HS-5 (cell line): ENCODE data around the gene SPACA9.

ENCODE experiments used
- DNase-seq: peaks from one replicate; pipeline ENCODE4 v3.0.0-alpha.2; 2012; ENCODE audit warnings: low read depth

The SPACA9 gene

GRCh38 chr9:132894862-132895835 lies 16.5 kb downstream of the SPACA9 start:
- no peak for DNase-seq

- DNase-seq = no peak
Observed at GRCh38 chr9:132896264-132896663, 17.6 kb downstream of the SPACA9 start.

GRCh38 chr9:132896906-132897305 lies 18.2 kb downstream of the SPACA9 start:
- DNase-seq = no peak

GRCh38 chr9:132898051-132898450 lies 19.4 kb downstream of the SPACA9 start:
- no peak for DNase-seq

GRCh38 chr9:132901858-132902831 lies 23.4 kb downstream of the SPACA9 start:
- peak; percentile 43 for DNase-seq

- DNase-seq = no peak
Observed at GRCh38 chr9:132903574-132904492, 25.1 kb downstream of the SPACA9 start.

GRCh38 chr9:132905726-132906125 lies 27.0 kb downstream of the SPACA9 start:
- DNase-seq = no peak

GRCh38 chr9:132908635-132909034 lies 29.9 kb downstream of the SPACA9 start:
- no peak for DNase-seq

- no peak for DNase-seq
Observed at GRCh38 chr9:132909311-132909710, 30.6 kb downstream of the SPACA9 start.

- no peak for DNase-seq
Observed at GRCh38 chr9:132910376-132910775, 31.7 kb downstream of the SPACA9 start.

GRCh38 chr9:132912131-132912530 lies 33.4 kb downstream of the SPACA9 start:
- no peak for DNase-seq

GRCh38 chr9:132914924-132915323 lies 36.2 kb downstream of the SPACA9 start:
- DNase-seq = no peak

GRCh38 chr9:132919614-132920268 lies 41.0 kb downstream of the SPACA9 start:
- DNase-seq = no peak

- no peak for DNase-seq
Observed at GRCh38 chr9:132923346-132923902, 44.7 kb downstream of the SPACA9 start.

GRCh38 chr9:132927704-132928103 lies 49.0 kb downstream of the SPACA9 start:
- no peak for DNase-seq

GRCh38 chr9:132931178-132931735 lies 52.6 kb downstream of the SPACA9 start:
- no peak for DNase-seq

GRCh38 chr9:132935026-132935425 lies 56.3 kb downstream of the SPACA9 start:
- no peak for DNase-seq

- no peak for DNase-seq
Observed at GRCh38 chr9:132937463-132937901, 58.8 kb downstream of the SPACA9 start.

- DNase-seq = no peak
Observed at GRCh38 chr9:132939169-132939568, 60.5 kb downstream of the SPACA9 start.
